A549 (cell line): ENCODE results near the gene HOXA7.

Experiments used
- BCL3 ChIP-seq: fragments of >200 bp; sonication (Bioruptor Twin); formaldehyde crosslinking; IDR thresholded peaks from 3 replicates; pipeline ENCODE4 v1.6.1; 2016
- ELK1 ChIP-seq: fragments of 150-350 bp; IDR thresholded peaks from 2 replicates; pipeline ENCODE4 v1.6.1; 2014; ENCODE audit warnings: low read depth, mild to moderate bottlenecking, low read length
- KDM1A ChIP-seq: fragments of 200-600 bp; sonication (generic); IDR thresholded peaks from 2 replicates; pipeline ENCODE4 v1.6.1; 2016; ENCODE audit warnings: low read depth, mild to moderate bottlenecking
- KDM5A ChIP-seq: fragments of 200-600 bp; sonication (generic); IDR thresholded peaks from 2 replicates; pipeline ENCODE4 v1.6.1; 2016; ENCODE audit warnings: antibody characterized with exemption, mild to moderate bottlenecking
- NPAS2 ChIP-seq: fragments of 250-450 bp; sonication (Bioruptor Pico); IDR thresholded peaks from 2 replicates; pipeline ENCODE4 v1.8.0; 2022; ENCODE audit warnings: mild to moderate bottlenecking, moderate library complexity, borderline replicate concordance
- PHF8 ChIP-seq: fragments of 200-600 bp; sonication (generic); IDR thresholded peaks from 2 replicates; pipeline ENCODE4 v1.6.1; 2016; ENCODE audit warnings: low read depth, mild to moderate bottlenecking, antibody characterized with exemption, moderate library complexity, borderline replicate concordance
- POLR2A ChIP-seq: IDR thresholded peaks from 2 replicates; pipeline ENCODE4 v1.6.1; 2012; ENCODE audit warnings: mild to moderate bottlenecking, low read length
- POLR2AphosphoS2 ChIP-seq: conservative IDR thresholded peaks from 2 replicates; pipeline ENCODE4 v1.6.1; 2012; ENCODE audit warnings: low read length, improper control_type of control experiment, inconsistent platforms
- RCOR1 ChIP-seq: fragments of 150-350 bp; IDR thresholded peaks from 2 replicates; pipeline ENCODE4 v1.6.1; 2014; ENCODE audit warnings: antibody characterized with exemption, low read length, low read depth
- USF2 ChIP-seq: fragments of 450-650 bp; IDR thresholded peaks from 2 replicates; pipeline ENCODE4 v1.6.1; 2014; ENCODE audit warnings: antibody characterized with exemption
- ZC3H11A ChIP-seq: fragments of 450-650 bp; IDR thresholded peaks from 2 replicates; pipeline ENCODE4 v1.6.1; 2014; ENCODE audit warnings: antibody characterized with exemption, mild to moderate bottlenecking
- ZFP36 ChIP-seq: fragments of 450-650 bp; IDR thresholded peaks from 2 replicates; pipeline ENCODE4 v1.6.1; 2014; ENCODE audit warnings: borderline replicate concordance; ENCODE audit not compliant: partially characterized antibody
- TF ChIP-seq, protein P1 (sequence below): fragments of >200 bp; sonication (Bioruptor Twin); formaldehyde crosslinking; IDR thresholded peaks from 3 replicates; pipeline ENCODE4 v1.5.1; 2016
- TF ChIP-seq, protein P2 (sequence below): IDR thresholded peaks from 2 replicates; pipeline ENCODE4 v1.6.1; 2012

DNA sequence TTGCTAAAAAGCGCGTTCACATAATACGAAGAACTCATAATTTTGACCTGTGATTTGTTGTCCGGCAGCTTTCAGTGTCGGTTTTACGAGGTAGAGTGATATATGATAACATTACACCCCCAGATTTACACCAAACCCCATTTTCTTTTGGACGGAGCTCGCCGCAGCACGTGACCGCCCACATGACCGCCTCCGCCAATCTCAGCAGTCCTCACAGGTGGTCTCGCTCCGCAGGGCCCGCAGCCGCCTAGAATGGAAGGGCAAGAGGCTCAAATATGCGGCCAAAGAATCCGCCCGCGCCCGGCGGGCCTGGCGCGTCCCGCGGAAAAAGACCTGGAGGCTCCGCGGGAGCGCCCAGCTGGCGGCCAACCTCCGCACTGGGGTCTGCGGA is at the start of gene HOXA7:
- no peak for TF ChIP-seq POLR2A
- TF ChIP-seq POLR2AphosphoS2: no peak
- TF ChIP-seq USF2: peak; percentile 98
- TF ChIP-seq, protein P1, sequence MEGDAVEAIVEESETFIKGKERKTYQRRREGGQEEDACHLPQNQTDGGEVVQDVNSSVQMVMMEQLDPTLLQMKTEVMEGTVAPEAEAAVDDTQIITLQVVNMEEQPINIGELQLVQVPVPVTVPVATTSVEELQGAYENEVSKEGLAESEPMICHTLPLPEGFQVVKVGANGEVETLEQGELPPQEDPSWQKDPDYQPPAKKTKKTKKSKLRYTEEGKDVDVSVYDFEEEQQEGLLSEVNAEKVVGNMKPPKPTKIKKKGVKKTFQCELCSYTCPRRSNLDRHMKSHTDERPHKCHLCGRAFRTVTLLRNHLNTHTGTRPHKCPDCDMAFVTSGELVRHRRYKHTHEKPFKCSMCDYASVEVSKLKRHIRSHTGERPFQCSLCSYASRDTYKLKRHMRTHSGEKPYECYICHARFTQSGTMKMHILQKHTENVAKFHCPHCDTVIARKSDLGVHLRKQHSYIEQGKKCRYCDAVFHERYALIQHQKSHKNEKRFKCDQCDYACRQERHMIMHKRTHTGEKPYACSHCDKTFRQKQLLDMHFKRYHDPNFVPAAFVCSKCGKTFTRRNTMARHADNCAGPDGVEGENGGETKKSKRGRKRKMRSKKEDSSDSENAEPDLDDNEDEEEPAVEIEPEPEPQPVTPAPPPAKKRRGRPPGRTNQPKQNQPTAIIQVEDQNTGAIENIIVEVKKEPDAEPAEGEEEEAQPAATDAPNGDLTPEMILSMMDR: no peak
- TF ChIP-seq RCOR1: no peak
- TF ChIP-seq ELK1: no peak
- TF ChIP-seq PHF8: no peak
- TF ChIP-seq KDM5A: no peak
- no peak for TF ChIP-seq NPAS2 (CRISPR knock-in tag)
- no peak for TF ChIP-seq ZC3H11A
- no peak for TF ChIP-seq ZFP36
- TF ChIP-seq, protein P2, sequence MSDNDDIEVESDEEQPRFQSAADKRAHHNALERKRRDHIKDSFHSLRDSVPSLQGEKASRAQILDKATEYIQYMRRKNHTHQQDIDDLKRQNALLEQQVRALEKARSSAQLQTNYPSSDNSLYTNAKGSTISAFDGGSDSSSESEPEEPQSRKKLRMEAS: peak; percentile 35; the same call in 1 of the 2 replicates
- no peak for TF ChIP-seq BCL3
- no peak for TF ChIP-seq KDM1A
